ENCODE results near the gene MCHR1. TPM values are rescaled to one million over a fixed set of nuclear protein-coding genes. Genes with fewer than 3 reads are reported as not detected.

MCHR1 gene
- polyA plus RNA-seq, 1 of the 3 experiments (the other 2 are of a cell fraction): 0.33 TPM

DNA sequence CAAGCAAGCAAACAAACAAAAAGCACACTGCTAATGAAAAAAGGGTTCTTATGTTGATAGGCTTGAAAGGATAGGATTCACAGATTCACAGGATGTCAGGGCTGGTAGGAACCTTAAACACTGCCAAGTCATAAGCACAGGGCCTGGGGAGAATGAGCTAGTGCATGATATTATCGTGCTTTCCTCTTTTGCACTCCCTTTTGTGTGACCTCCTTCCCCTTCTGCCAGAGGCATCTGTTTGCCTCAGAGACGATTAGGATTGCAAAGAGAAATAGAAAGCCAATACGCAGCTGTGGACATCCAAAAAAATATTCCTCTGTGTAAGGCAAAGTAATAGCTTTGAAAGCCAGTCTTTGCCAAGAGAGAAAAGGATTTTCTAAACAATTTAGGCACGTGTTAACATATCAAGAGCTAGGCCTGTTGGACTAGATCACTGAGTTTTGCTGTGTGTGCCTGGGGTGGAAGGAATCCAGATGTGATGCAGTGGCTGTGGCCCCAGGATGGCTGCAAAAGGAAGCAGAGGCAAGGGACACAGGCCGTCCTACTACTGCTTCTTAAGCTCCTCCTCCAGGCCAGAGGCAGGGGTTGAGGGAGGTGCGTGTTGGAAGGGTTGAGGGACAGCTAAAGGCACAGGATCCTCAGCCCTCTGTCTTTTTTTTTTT, 30.6 kb downstream of the MCHR1 start:
- WGBS (ENCODE audit: low lambda C conversion rate): 43% methylated on average over 6 of the region's 6 CpGs
- H3K27me3 ChIP-seq (ENCODE audit: insufficient read depth): no peaks in the 10 kb centered on the region
- H3K4me3 ChIP-seq (ENCODE audit: low read depth in 2 of 2, low read length in 1 of 2): no peak overlapping the region
- no peak overlapping the region for H2AFZ ChIP-seq (ENCODE audit: low read depth)
- H3F3A ChIP-seq (replicated peaks; ENCODE audit: insufficient read depth): no peaks in the 10 kb centered on the region
- H3K9me3 ChIP-seq: no peaks in the 10 kb centered on the region
- peak overlapping the region; percentile 84 to 89 for H3K27ac ChIP-seq (ENCODE audit: low read depth in 2 of 2, low read length in 1 of 2)
- TF ChIP-seq, protein P1, sequence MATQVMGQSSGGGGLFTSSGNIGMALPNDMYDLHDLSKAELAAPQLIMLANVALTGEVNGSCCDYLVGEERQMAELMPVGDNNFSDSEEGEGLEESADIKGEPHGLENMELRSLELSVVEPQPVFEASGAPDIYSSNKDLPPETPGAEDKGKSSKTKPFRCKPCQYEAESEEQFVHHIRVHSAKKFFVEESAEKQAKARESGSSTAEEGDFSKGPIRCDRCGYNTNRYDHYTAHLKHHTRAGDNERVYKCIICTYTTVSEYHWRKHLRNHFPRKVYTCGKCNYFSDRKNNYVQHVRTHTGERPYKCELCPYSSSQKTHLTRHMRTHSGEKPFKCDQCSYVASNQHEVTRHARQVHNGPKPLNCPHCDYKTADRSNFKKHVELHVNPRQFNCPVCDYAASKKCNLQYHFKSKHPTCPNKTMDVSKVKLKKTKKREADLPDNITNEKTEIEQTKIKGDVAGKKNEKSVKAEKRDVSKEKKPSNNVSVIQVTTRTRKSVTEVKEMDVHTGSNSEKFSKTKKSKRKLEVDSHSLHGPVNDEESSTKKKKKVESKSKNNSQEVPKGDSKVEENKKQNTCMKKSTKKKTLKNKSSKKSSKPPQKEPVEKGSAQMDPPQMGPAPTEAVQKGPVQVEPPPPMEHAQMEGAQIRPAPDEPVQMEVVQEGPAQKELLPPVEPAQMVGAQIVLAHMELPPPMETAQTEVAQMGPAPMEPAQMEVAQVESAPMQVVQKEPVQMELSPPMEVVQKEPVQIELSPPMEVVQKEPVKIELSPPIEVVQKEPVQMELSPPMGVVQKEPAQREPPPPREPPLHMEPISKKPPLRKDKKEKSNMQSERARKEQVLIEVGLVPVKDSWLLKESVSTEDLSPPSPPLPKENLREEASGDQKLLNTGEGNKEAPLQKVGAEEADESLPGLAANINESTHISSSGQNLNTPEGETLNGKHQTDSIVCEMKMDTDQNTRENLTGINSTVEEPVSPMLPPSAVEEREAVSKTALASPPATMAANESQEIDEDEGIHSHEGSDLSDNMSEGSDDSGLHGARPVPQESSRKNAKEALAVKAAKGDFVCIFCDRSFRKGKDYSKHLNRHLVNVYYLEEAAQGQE (IDR thresholded peaks at IDR 0.05; ENCODE audit: low read depth, low read length): no peak
- TF ChIP-seq FOXJ3 (CRISPR knock-in tag; IDR thresholded peaks at IDR 0.05) (no peak), USF2 (IDR thresholded peaks at IDR 0.05; ENCODE audit: borderline replicate concordance, low read depth, low read length) (no peak), FOSL2 (IDR thresholded peaks at IDR 0.05; ENCODE audit: borderline replicate concordance, low read depth) (no peak), POLR2AphosphoS5 (IDR thresholded peaks at IDR 0.05; ENCODE audit: low read depth, low read length) (no peak), RXRA (IDR thresholded peaks at IDR 0.05; ENCODE audit: borderline replicate concordance, low read depth) (no peak), NFIC (IDR thresholded peaks at IDR 0.05; ENCODE audit: borderline replicate concordance) (no peak), YY1 (IDR thresholded peaks at IDR 0.05; ENCODE audit: low read depth) (no peak), GATA2 (CRISPR knock-in tag; IDR thresholded peaks at IDR 0.05) (no peak; the same call in 1 of the 2 replicates), SIN3A (IDR thresholded peaks at IDR 0.05; ENCODE audit: borderline replicate concordance, low read depth, low read length) (no peak), EP300 (IDR thresholded peaks at IDR 0.05; ENCODE audit: borderline replicate concordance in 1 of 2, low read depth in 1 of 2, low read length in 1 of 2) (no peak), RCOR1 (IDR thresholded peaks at IDR 0.05; ENCODE audit: low read length) (no peak)
- TF ChIP-seq, protein P2, sequence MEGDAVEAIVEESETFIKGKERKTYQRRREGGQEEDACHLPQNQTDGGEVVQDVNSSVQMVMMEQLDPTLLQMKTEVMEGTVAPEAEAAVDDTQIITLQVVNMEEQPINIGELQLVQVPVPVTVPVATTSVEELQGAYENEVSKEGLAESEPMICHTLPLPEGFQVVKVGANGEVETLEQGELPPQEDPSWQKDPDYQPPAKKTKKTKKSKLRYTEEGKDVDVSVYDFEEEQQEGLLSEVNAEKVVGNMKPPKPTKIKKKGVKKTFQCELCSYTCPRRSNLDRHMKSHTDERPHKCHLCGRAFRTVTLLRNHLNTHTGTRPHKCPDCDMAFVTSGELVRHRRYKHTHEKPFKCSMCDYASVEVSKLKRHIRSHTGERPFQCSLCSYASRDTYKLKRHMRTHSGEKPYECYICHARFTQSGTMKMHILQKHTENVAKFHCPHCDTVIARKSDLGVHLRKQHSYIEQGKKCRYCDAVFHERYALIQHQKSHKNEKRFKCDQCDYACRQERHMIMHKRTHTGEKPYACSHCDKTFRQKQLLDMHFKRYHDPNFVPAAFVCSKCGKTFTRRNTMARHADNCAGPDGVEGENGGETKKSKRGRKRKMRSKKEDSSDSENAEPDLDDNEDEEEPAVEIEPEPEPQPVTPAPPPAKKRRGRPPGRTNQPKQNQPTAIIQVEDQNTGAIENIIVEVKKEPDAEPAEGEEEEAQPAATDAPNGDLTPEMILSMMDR (IDR thresholded peaks at IDR 0.05): no peak
- POLR2A ChIA-PET: interaction anchor here (1.0 kb wide), 1 partner anchor 10 kb away, joined by 3 read pairs; no protein-coding TSS in a partner anchor
- H3K4me2 ChIP-seq: no peak overlapping the region; the same call in 1 of the 2 replicates
- H3K4me1 ChIP-seq (ENCODE audit: control insufficient read depth in 1 of 2, insufficient read depth in 2 of 2, low read depth in 1 of 2, low read length in 1 of 2): peaks cover 0 to 13% of the 10 kb centered on the region in 2 experiments; a peak in 1 of 4 replicates
- H3K79me2 ChIP-seq (ENCODE audit: insufficient read depth): no peaks in the 10 kb centered on the region
- no peaks in the 10 kb centered on the region for H3K9me2 ChIP-seq
- no peaks in the 10 kb centered on the region for H3K36me3 ChIP-seq (replicated peaks in 1 of 2; ENCODE audit: control insufficient read depth in 1 of 2, insufficient read depth in 2 of 2, low read length in 1 of 2)
- peak; percentile 54 for DNase-seq
- H3K9ac ChIP-seq: no peak overlapping the region
- CTCF ChIA-PET: interaction anchor here (0.6 kb wide), 1 partner anchor 48 kb away, joined by 3 read pairs; no protein-coding TSS in a partner anchor
- no peaks in the 10 kb centered on the region for H4K20me1 ChIP-seq (ENCODE audit: insufficient read depth)

Data from SK-N-SH (cell line).